HG02884 (cell line): ENCODE data around the gene SIPA1.

Source experiments
- ATAC-seq: cut with Tn5 transposase; IDR thresholded peaks from one replicate; pipeline ENCODE4 v1.9.1; 2021; ENCODE audit warnings: mild to moderate bottlenecking, moderate library complexity; ENCODE audit not compliant: unreplicated experiment

The SIPA1 gene

GRCh38 chr11:65642014-65642671 is 4.2 kb downstream of the SIPA1 start:
- no peak for ATAC-seq

GRCh38 chr11:65643971-65644370 is 6.1 kb downstream of the SIPA1 start:
- no peak for ATAC-seq

GRCh38 chr11:65644837-65645236 is 6.9 kb downstream of the SIPA1 start:
- ATAC-seq = no peak

GRCh38 chr11:65645710-65646109 is 7.8 kb downstream of the SIPA1 start:
- no peak for ATAC-seq

- ATAC-seq = no peak
Measured at GRCh38 chr11:65646288-65646957, 8.5 kb downstream of the SIPA1 start.

- ATAC-seq = no peak
Measured at GRCh38 chr11:65646958-65647701, 9.2 kb downstream of the SIPA1 start.

GRCh38 chr11:65648997-65649493 is 11.1 kb downstream of the SIPA1 start:
- no peak for ATAC-seq

- ATAC-seq = no peak
Measured at GRCh38 chr11:65649656-65650546, 12.0 kb downstream of the SIPA1 start.

GRCh38 chr11:65650547-65651338 is 12.8 kb downstream of the SIPA1 start:
- no peak for ATAC-seq

- ATAC-seq = no peak
Measured at GRCh38 chr11:65651339-65651588, 13.4 kb downstream of the SIPA1 start.

GRCh38 chr11:65651589-65652510 is 13.9 kb downstream of the SIPA1 start:
- no peak for ATAC-seq

GRCh38 chr11:65652511-65653228 is 14.8 kb downstream of the SIPA1 start:
- peak; percentile 69 for ATAC-seq

- no peak for ATAC-seq
Measured at GRCh38 chr11:65653229-65654225, 15.6 kb downstream of the SIPA1 start.

- no peak for ATAC-seq
Measured at GRCh38 chr11:65654375-65655349, 16.8 kb downstream of the SIPA1 start.

GRCh38 chr11:65655570-65656332 is 17.9 kb downstream of the SIPA1 start:
- ATAC-seq = no peak
